Right atrium auricular region (tissue), 2 donors: ENCODE data around the gene TBXA2R. TPM values are rescaled to one million over a fixed set of nuclear protein-coding genes. Genes with fewer than 3 reads are reported as not detected.

Experiments used
- DNase-seq: peaks from one replicate; pipeline ENCODE4 v3.0.0-alpha.2; 2019; ENCODE audit warnings: low spot score
- H3K27ac ChIP-seq, 2 donors: fragments of 200-600 bp; sonication (generic); 1 replicate in 1 of 2; 2 replicates in 1 of 2; pipeline ENCODE4 v1.5.1; 2016 to 2019
- H3K27me3 ChIP-seq, 2 donors: fragments of 200-600 bp; sonication (generic); one replicate each; pipeline versions ENCODE4 v1.5.1 to v1.6.0; 2017 to 2019
- H3K36me3 ChIP-seq: fragments of 200-600 bp; sonication (generic); one replicate; pipeline ENCODE4 v1.5.1; 2016
- H3K4me1 ChIP-seq, 2 donors: fragments of 200-600 bp; sonication (generic); one replicate each; pipeline versions ENCODE4 v1.5.1 to v1.6.0; 2017 to 2019
- H3K4me3 ChIP-seq, 2 donors: fragments of 200-600 bp; sonication (generic); 1 replicate in 1 of 2; 2 replicates in 1 of 2; pipeline ENCODE4 v1.5.1; 2017 to 2019; ENCODE audit warnings: mild to moderate bottlenecking in 1 of 2, moderate library complexity in 1 of 2
- H3K9me3 ChIP-seq, 2 donors: fragments of 200-600 bp; sonication (generic); one replicate each; pipeline ENCODE4 v1.5.1; 2019
- CTCF ChIP-seq, 2 donors: fragments of 200-600 bp; sonication (generic); IDR thresholded peaks; one replicate each; pipeline ENCODE4 v1.5.1; 2019; ENCODE audit warnings: antibody characterized with exemption in 2 of 2
- total RNA-seq, 2 donors: library from RNA; depleted of rRNA; stranded (reverse); fragments of >200 nt; gene quantifications; one replicate each; pipeline ENCODE4 v1.1.0, GENCODE V29; 2016

TBXA2R gene
- total RNA-seq, 2 donors from 2014 or later = 0.67 to 1.1 TPM

GRCh38 chr19:3604227-3604986, 2.3 kb downstream of the TBXA2R start:
- H3K27me3 ChIP-seq = no peaks in the 10 kb centered on the region
- no peak for DNase-seq
- no peaks in the 10 kb centered on the region for H3K36me3 ChIP-seq
- H3K4me3 ChIP-seq = no peak overlapping the region
- no peaks in the 10 kb centered on the region for H3K9me3 ChIP-seq
- peaks cover 0 to 55% of the 10 kb centered on the region in 2 donors for H3K4me1 ChIP-seq
- H3K27ac ChIP-seq = no peak overlapping the region
- TF ChIP-seq CTCF (IDR thresholded peaks at IDR 0.05) = no peak

- no peak overlapping the region for H3K27ac ChIP-seq
- no peaks in the 10 kb centered on the region for H3K9me3 ChIP-seq
- no peak overlapping the region for H3K4me3 ChIP-seq
Measured at GRCh38 chr19:3603121-3603811, 3.4 kb downstream of the TBXA2R start.

GRCh38 chr19:3601021-3601420, 5.7 kb downstream of the TBXA2R start:
- Histone ChIP-seq H3K27ac (no peak overlapping the region), H3K27me3 (no peaks in the 10 kb centered on the region), H3K4me1 (peaks cover 0 to 21% of the 10 kb centered on the region in 2 donors), H3K4me3 (no peak overlapping the region), H3K36me3 (no peaks in the 10 kb centered on the region), H3K9me3 (no peaks in the 10 kb centered on the region)
- TF ChIP-seq CTCF (IDR thresholded peaks at IDR 0.05) = no peak
- no peak for DNase-seq

More at GRCh38 chr19:3603121-3603811, 3.4 kb downstream of the TBXA2R start:
- Histone ChIP-seq H3K4me1 (peaks cover 0 to 43% of the 10 kb centered on the region in 2 donors), H3K27me3 (no peaks in the 10 kb centered on the region), H3K36me3 (no peaks in the 10 kb centered on the region)
- TF ChIP-seq CTCF (IDR thresholded peaks at IDR 0.05) = no peak
- DNase-seq = no peak

GRCh38 chr19:3599776-3600187, 6.9 kb downstream of the TBXA2R start:
- H3K27me3 ChIP-seq = no peaks in the 10 kb centered on the region
- H3K27ac ChIP-seq = no peak overlapping the region
- no peaks in the 10 kb centered on the region for H3K36me3 ChIP-seq
- DNase-seq = no peak
- H3K4me3 ChIP-seq = no peak overlapping the region
- H3K4me1 ChIP-seq = peaks cover 0 to 11% of the 10 kb centered on the region in 2 donors
- TF ChIP-seq CTCF (IDR thresholded peaks at IDR 0.05) = no peak
- no peaks in the 10 kb centered on the region for H3K9me3 ChIP-seq

- Histone ChIP-seq H3K27ac (no peak overlapping the region), H3K4me1 (peaks cover 0 to 7% of the 10 kb centered on the region in 2 donors), H3K4me3 (no peak overlapping the region), H3K36me3 (no peaks in the 10 kb centered on the region), H3K27me3 (no peaks in the 10 kb centered on the region), H3K9me3 (no peaks in the 10 kb centered on the region)
- DNase-seq = no peak
- TF ChIP-seq CTCF (IDR thresholded peaks at IDR 0.05) = no peak
Measured at GRCh38 chr19:3595521-3596061, 11.1 kb downstream of the TBXA2R start.
